ENCODE measurements around the gene GLRX. TPM values are rescaled to one million over a fixed set of nuclear protein-coding genes. Genes with fewer than 3 reads are reported as not detected.

Gene GLRX
- total and polyA plus RNA-seq, 2 of the 13 experiments (the other 11 are each of a cell fraction or from before 2014, with no cell fraction given), result 63.8 to 499 TPM

DNA sequence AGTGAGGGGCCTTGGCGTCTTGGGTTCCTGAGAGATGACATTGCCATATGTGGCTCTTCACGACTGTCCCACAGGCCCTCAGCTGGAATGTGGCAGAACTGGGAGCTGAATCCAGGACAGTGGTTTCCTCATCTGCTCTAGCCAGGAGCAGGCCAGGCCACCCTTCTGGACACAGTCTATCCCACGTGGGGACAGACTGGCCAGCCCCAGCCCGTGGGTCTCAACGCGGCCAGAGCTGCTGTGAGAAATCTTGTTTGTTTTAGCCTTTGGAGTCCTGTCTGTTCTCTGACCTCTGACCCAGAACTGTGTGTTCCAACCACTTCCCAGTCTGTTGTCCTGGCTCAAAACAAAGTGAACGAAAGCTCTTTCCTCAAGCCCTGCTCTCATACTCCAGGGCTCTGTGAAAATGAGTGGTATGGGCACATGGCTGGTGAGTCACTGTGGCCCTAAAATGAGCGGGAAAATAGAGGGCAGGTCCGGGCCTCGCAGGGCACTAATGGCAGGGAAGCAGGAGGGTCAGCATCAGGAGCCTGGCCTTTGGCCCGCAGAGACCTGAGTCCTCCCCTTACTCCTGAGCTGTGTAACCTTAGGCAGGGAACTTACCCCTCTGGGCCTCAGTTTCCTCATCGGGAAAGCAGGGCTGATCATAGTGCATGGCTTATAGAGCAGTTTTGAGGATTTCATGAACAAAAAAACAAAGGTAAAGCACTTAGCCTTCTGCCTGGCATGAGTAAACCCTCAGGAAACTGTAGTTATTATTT lies 34.8 kb upstream of the GLRX start (continued):
- TF ChIP-seq, protein P1, sequence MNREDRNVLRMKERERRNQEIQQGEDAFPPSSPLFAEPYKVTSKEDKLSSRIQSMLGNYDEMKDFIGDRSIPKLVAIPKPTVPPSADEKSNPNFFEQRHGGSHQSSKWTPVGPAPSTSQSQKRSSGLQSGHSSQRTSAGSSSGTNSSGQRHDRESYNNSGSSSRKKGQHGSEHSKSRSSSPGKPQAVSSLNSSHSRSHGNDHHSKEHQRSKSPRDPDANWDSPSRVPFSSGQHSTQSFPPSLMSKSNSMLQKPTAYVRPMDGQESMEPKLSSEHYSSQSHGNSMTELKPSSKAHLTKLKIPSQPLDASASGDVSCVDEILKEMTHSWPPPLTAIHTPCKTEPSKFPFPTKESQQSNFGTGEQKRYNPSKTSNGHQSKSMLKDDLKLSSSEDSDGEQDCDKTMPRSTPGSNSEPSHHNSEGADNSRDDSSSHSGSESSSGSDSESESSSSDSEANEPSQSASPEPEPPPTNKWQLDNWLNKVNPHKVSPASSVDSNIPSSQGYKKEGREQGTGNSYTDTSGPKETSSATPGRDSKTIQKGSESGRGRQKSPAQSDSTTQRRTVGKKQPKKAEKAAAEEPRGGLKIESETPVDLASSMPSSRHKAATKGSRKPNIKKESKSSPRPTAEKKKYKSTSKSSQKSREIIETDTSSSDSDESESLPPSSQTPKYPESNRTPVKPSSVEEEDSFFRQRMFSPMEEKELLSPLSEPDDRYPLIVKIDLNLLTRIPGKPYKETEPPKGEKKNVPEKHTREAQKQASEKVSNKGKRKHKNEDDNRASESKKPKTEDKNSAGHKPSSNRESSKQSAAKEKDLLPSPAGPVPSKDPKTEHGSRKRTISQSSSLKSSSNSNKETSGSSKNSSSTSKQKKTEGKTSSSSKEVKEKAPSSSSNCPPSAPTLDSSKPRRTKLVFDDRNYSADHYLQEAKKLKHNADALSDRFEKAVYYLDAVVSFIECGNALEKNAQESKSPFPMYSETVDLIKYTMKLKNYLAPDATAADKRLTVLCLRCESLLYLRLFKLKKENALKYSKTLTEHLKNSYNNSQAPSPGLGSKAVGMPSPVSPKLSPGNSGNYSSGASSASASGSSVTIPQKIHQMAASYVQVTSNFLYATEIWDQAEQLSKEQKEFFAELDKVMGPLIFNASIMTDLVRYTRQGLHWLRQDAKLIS (CRISPR knock-in tag; IDR thresholded peaks at IDR 0.05), result no peak
- TF ChIP-seq ZFP36L1 (CRISPR knock-in tag; IDR thresholded peaks at IDR 0.05), result peak; percentile 83
- TF ChIP-seq CAMTA2 (CRISPR knock-in tag; IDR thresholded peaks at IDR 0.05; ENCODE audit: borderline replicate concordance), result no peak
- TF ChIP-seq PHF20 (CRISPR knock-in tag; IDR thresholded peaks at IDR 0.05), result 0 out of 2 replicates have a peak, but pooled peaks have one; percentile 27
- TF ChIP-seq PAX8 (CRISPR knock-in tag; IDR thresholded peaks at IDR 0.05; ENCODE audit: borderline replicate concordance), result no peak
- TF ChIP-seq ERF (CRISPR knock-in tag; IDR thresholded peaks at IDR 0.05), result peak; percentile 55
- peak; percentile 80 for TF ChIP-seq MYC (CRISPR knock-in tag; IDR thresholded peaks at IDR 0.05; ENCODE audit: borderline replicate concordance)
- peak; percentile 55 for TF ChIP-seq CCAR2 (optimal IDR thresholded peaks at IDR 0.05; ENCODE audit: low read depth, low read length)
- TF ChIP-seq MAFK (conservative IDR thresholded peaks at IDR 0.05 in 1 of 2, IDR thresholded peaks at IDR 0.05 in 1 of 2; ENCODE audit: low read length in 2 of 2), result no peak
- TF ChIP-seq DNMT3B (CRISPR knock-in tag; conservative IDR thresholded peaks at IDR 0.05), result peak; percentile 98
- 0 out of 2 replicates have a peak, but pooled peaks have one; percentile 17 for TF ChIP-seq TAF1 (CRISPR knock-in tag; IDR thresholded peaks at IDR 0.05)
- TF ChIP-seq, protein P2, sequence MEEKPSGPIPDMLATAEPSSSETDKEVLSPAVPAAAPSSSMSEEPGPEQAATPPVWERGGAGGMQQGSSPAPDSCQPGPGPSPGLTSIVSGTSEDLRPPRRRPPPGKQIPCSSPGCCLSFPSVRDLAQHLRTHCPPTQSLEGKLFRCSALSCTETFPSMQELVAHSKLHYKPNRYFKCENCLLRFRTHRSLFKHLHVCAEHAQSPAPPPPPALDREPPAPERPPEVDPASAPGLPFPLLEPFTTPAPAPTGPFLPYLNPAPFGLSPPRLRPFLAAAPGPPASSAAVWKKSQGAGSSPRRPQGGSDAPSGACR (CRISPR knock-in tag; IDR thresholded peaks at IDR 0.05), result peak; percentile 65
- TF ChIP-seq BCL6 (CRISPR knock-in tag; IDR thresholded peaks at IDR 0.05), result peak; percentile 77
- TF ChIP-seq GFI1 (CRISPR knock-in tag; IDR thresholded peaks at IDR 0.05; ENCODE audit: borderline replicate concordance), result peak; percentile 71; the same call in 1 of the 2 replicates
- TF ChIP-seq ZNF331 (CRISPR knock-in tag; IDR thresholded peaks at IDR 0.05), result peak; percentile 81
- TF ChIP-seq PCBP1 (IDR thresholded peaks at IDR 0.05; ENCODE audit: borderline replicate concordance, low read depth, low read length), result no peak
- peak; percentile 95 for TF ChIP-seq ZMYM4 (CRISPR knock-in tag; IDR thresholded peaks at IDR 0.05)
- no peak for TF ChIP-seq TAF15 (IDR thresholded peaks at IDR 0.05; ENCODE audit: low read depth, low read length, poor library complexity, severe bottlenecking)
- TF ChIP-seq NKX3-1 (CRISPR knock-in tag; IDR thresholded peaks at IDR 0.05), result peak; percentile 89
- TF ChIP-seq, protein P3, sequence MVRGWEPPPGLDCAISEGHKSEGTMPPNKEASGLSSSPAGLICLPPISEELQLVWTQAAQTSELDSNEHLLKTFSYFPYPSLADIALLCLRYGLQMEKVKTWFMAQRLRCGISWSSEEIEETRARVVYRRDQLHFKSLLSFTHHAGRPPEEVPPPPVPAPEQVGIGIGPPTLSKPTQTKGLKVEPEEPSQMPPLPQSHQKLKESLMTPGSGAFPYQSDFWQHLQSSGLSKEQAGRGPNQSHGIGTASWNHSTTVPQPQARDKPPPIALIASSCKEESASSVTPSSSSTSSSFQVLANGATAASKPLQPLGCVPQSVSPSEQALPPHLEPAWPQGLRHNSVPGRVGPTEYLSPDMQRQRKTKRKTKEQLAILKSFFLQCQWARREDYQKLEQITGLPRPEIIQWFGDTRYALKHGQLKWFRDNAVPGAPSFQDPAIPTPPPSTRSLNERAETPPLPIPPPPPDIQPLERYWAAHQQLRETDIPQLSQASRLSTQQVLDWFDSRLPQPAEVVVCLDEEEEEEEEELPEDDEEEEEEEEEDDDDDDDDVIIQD (CRISPR knock-in tag; IDR thresholded peaks at IDR 0.05; ENCODE audit: low read depth), result peak; percentile 91
- TF ChIP-seq, protein P4, sequence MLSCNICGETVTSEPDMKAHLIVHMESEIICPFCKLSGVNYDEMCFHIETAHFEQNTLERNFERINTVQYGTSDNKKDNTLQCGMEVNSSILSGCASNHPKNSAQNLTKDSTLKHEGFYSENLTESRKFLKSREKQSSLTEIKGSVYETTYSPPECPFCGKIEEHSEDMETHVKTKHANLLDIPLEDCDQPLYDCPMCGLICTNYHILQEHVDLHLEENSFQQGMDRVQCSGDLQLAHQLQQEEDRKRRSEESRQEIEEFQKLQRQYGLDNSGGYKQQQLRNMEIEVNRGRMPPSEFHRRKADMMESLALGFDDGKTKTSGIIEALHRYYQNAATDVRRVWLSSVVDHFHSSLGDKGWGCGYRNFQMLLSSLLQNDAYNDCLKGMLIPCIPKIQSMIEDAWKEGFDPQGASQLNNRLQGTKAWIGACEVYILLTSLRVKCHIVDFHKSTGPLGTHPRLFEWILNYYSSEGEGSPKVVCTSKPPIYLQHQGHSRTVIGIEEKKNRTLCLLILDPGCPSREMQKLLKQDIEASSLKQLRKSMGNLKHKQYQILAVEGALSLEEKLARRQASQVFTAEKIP (CRISPR knock-in tag; IDR thresholded peaks at IDR 0.05; ENCODE audit: borderline replicate concordance), result no peak

Measured in HepG2 (cell line).